ENCODE data around the gene TTC34.

Gene TTC34

DNA sequence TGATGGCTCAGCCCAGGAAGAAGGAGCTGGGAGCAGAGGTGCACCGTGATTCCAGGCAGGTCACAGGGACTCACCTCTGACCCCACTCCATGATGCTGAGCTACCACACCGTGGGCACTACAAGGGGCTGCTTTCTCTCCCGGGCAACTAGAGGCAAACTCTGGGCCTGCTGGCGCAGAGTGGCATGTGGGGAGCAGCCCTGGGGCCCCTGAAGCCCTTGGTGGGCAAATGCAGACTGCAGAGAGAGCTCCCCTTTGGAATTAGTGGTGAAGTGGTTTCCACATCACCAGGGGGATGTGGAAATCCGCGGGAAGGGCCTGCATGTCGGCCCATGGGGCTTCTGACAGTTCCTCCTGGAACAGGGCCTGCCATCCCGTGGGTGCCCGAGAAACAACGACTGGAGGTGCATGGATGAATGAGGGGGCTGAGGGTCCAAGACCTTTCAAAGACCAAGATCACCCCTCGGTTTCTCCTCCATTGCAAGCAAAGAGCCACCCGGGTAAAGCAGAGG lies 156.8 kb downstream of the TTC34 start:
- TF ChIP-seq, protein P1, sequence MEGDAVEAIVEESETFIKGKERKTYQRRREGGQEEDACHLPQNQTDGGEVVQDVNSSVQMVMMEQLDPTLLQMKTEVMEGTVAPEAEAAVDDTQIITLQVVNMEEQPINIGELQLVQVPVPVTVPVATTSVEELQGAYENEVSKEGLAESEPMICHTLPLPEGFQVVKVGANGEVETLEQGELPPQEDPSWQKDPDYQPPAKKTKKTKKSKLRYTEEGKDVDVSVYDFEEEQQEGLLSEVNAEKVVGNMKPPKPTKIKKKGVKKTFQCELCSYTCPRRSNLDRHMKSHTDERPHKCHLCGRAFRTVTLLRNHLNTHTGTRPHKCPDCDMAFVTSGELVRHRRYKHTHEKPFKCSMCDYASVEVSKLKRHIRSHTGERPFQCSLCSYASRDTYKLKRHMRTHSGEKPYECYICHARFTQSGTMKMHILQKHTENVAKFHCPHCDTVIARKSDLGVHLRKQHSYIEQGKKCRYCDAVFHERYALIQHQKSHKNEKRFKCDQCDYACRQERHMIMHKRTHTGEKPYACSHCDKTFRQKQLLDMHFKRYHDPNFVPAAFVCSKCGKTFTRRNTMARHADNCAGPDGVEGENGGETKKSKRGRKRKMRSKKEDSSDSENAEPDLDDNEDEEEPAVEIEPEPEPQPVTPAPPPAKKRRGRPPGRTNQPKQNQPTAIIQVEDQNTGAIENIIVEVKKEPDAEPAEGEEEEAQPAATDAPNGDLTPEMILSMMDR (IDR thresholded peaks at IDR 0.05; ENCODE audit: insufficient read depth, low read length, poor library complexity, severe bottlenecking), result no peak
- TF ChIP-seq EZH2phosphoT487 (conservative IDR thresholded peaks at IDR 0.05; ENCODE audit: low read length), result no peak
- Histone ChIP-seq H3K9ac (ENCODE audit: low read length) (no peak overlapping the region), H3K9me2 (replicated peaks; ENCODE audit: insufficient read depth, low read length) (no peaks in the 10 kb centered on the region), H3K79me2 (ENCODE audit: insufficient read depth, low read length) (no peaks in the 10 kb centered on the region), H2AFZ (ENCODE audit: low read depth, low read length, severe bottlenecking) (no peak overlapping the region), H3K27me3 (ENCODE audit: low read length) (no peaks in the 10 kb centered on the region), H3K27ac (ENCODE audit: low read depth, low read length) (no peak overlapping the region), H3K9me3 (ENCODE audit: insufficient read depth, low read length) (no peaks in the 10 kb centered on the region), H3K36me3 (ENCODE audit: low read length) (no peaks in the 10 kb centered on the region), H4K20me1 (ENCODE audit: low read depth, low read length) (no peaks in the 10 kb centered on the region), H3K4me2 (ENCODE audit: low read depth, low read length, poor library complexity, severe bottlenecking) (no peak overlapping the region), H3K4me3 (ENCODE audit: insufficient read depth, low read length, poor library complexity, severe bottlenecking) (no peak overlapping the region), H3F3A (ENCODE audit: insufficient read depth) (no peaks in the 10 kb centered on the region)

GRCh38 chr1:2644171-2644570 lies 157.3 kb downstream of the TTC34 start:
- TF ChIP-seq, protein P1 (IDR thresholded peaks at IDR 0.05; ENCODE audit: insufficient read depth, low read length, poor library complexity, severe bottlenecking), result no peak
- no peak for TF ChIP-seq EZH2phosphoT487 (conservative IDR thresholded peaks at IDR 0.05; ENCODE audit: low read length)
- Histone ChIP-seq H4K20me1 (ENCODE audit: low read depth, low read length) (no peaks in the 10 kb centered on the region), H2AFZ (ENCODE audit: low read depth, low read length, severe bottlenecking) (no peak overlapping the region), H3K27me3 (ENCODE audit: low read length) (no peaks in the 10 kb centered on the region), H3K4me2 (ENCODE audit: low read depth, low read length, poor library complexity, severe bottlenecking) (no peak overlapping the region), H3K9me3 (ENCODE audit: insufficient read depth, low read length) (no peaks in the 10 kb centered on the region), H3K9ac (ENCODE audit: low read length) (no peak overlapping the region), H3F3A (ENCODE audit: insufficient read depth) (no peaks in the 10 kb centered on the region), H3K36me3 (ENCODE audit: low read length) (no peaks in the 10 kb centered on the region), H3K4me3 (ENCODE audit: insufficient read depth, low read length, poor library complexity, severe bottlenecking) (no peak overlapping the region), H3K79me2 (ENCODE audit: insufficient read depth, low read length) (no peaks in the 10 kb centered on the region), H3K9me2 (replicated peaks; ENCODE audit: insufficient read depth, low read length) (no peaks in the 10 kb centered on the region), H3K27ac (ENCODE audit: low read depth, low read length) (no peak overlapping the region)

- Histone ChIP-seq H3K9me3 (ENCODE audit: insufficient read depth, low read length) (no peaks in the 10 kb centered on the region), H3K4me2 (ENCODE audit: low read depth, low read length, poor library complexity, severe bottlenecking) (peak overlapping the region; percentile 57), H3K27ac (ENCODE audit: low read depth, low read length) (no peak overlapping the region), H3K79me2 (ENCODE audit: insufficient read depth, low read length) (no peaks in the 10 kb centered on the region), H3K9me2 (replicated peaks; ENCODE audit: insufficient read depth, low read length) (no peaks in the 10 kb centered on the region), H3F3A (ENCODE audit: insufficient read depth) (no peaks in the 10 kb centered on the region), H3K27me3 (ENCODE audit: low read length) (no peaks in the 10 kb centered on the region), H4K20me1 (ENCODE audit: low read depth, low read length) (no peaks in the 10 kb centered on the region), H3K36me3 (ENCODE audit: low read length) (no peaks in the 10 kb centered on the region), H3K9ac (ENCODE audit: low read length) (no peak overlapping the region), H3K4me3 (ENCODE audit: insufficient read depth, low read length, poor library complexity, severe bottlenecking) (no peak overlapping the region), H2AFZ (ENCODE audit: low read depth, low read length, severe bottlenecking) (no peak overlapping the region)
- TF ChIP-seq, protein P1 (IDR thresholded peaks at IDR 0.05; ENCODE audit: insufficient read depth, low read length, poor library complexity, severe bottlenecking), result no peak
- no peak for TF ChIP-seq EZH2phosphoT487 (conservative IDR thresholded peaks at IDR 0.05; ENCODE audit: low read length)
Observed at GRCh38 chr1:2643414-2644077, 157.9 kb downstream of the TTC34 start.

Measured in SU-DHL-6 (cell line).